ENCODE results near the gene SNX18.
"Not testable (repeated sequence)": the region's sequence is repeated elsewhere in the genome, so short reads cannot be mapped to it uniquely, and the experiment has no call there.

Gene SNX18

DNA sequence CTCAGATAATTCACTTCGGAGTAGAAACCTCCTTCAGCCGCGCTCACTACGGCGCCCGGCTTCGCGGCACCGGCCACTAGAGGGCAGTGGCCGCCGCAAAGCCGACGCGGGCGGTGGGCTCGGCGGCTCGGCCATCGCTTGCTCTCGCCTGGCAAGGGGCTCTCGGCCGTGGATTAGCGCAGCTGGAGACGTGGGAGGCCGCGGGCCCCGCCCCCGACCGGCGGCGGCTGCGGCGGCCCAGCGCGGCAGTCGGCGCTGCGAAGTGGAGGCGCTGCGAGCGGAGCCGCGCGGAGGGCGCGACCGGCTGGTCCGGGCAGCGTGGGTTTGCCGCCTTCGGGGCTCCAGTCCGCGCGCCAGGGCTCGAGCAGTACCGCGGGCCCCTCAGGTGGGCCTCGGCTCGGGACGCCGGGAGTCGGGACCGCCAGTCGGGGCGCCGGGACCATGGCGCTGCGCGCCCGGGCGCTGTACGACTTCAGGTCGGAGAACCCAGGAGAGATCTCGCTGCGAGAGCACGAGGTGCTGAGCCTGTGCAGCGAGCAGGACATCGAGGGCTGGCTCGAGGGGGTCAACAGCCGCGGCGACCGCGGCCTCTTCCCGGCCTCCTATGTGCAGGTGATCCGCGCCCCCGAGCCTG lies at the start of gene SNX18:
Gene SNX18, plus strand, starts transcription at position 248 of the 634 bp plus-strand sequence. Its CDS starts 194 bp downstream, at position 442.
- DNase-seq, result peak; percentile 89 to 96 (median 89)

DNA sequence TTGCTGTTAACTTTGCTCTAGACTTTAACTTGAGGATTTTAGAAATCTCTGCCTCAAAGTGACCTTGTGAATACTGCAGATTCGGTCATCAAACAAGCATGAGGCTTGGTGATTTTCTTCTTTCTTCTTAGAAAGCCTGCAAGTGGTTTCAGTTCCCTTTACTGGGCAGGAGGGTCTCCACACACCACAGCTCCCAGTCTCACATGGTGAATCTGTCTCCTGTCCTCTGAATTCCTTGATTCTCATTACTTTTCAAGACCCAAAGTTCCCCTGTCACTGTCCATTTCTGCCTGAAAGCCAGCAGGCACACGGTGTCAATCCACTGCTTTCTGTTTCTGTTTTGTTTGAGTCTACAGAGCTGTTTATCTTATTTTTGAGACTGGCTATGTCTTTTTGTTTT lies 47.9 kb upstream of the SNX18 start:
- DNase-seq, result no peak

DNA sequence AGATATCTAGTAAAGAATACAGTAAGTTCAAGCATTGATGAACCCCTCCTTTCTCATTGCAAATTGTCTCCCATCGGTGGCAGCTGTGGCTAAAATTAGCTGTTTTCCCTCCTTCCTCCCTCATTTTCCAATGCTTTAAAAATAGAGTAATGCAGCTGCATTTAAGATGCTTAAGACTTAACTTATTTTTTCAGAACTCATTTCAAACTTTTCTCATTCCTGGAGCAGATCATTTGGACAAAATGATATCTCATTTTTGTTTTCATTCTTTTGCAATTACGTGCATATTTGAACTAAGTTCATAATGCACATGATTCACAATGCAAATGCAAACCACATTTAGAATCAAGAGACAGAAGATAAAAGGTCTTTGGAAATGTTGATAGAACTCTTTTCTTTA lies 47.4 kb upstream of the SNX18 start:
- DNase-seq, result no peak

DNA sequence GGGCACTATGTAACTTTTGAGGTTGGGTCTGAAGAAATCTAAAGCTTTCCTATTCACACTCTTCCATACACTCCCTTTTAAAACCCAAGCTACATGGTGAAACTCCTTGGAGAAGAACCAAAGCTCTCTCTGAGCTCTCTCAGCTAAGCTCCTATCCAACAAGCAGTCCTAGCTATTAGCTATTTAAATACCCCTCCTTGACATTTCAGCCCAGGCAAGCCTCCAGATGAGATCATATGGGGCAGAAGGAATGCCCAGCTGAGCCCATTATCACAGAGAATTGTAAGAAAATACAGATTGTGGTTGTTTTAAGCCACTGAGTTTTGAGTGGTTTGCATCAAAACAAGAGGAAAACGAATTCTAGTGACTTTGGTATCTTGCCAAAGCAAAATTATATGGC lies 46.9 kb upstream of the SNX18 start:
- no peak for DNase-seq

DNA sequence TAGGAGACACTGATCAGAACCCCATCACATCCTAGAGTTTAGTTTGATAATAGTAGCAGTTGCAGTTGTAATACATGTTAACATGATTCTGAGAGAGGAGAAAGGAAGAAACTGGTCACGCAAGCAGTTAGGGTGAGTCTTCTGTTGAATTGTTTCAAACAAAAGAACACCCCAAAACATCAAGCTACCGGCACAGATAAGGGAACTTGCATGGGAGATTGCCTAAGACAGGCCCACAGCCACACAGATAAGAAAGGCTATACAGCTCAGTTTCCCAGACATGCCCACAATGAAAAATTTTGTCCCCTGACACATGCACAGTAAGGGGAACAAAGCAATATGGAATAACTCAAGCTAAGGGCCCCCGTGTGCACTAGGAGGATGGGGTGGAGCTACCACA lies 46.2 kb upstream of the SNX18 start:
- DNase-seq, result no peak

DNA sequence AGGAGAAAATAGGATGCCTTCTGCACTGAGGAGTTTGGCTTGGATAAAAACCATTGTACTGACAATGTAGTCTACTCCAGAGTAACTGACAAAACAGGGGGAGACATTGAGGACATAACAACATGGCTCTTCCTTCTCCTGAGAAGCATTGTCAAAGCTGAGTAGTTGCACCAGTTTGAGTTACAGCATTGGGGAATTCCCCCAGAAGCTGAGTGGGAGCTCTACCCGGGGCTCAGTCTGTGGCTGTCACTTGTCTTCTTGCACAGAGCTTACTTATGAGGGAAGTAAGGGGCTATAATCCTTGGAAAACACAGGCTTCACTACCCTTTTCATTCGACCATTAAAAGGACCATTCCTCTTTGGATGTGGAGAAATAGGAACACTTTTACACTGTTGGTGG lies 40.9 kb upstream of the SNX18 start:
- DNase-seq, result no peak

GRCh38 chr5:54477941-54478478 lies 39.5 kb upstream of the SNX18 start:
- DNase-seq, result no peak

GRCh38 chr5:54480296-54480695 lies 37.3 kb upstream of the SNX18 start:
- no peak for DNase-seq

- DNase-seq, result no peak
Observed at GRCh38 chr5:54484219-54484894, 33.2 kb upstream of the SNX18 start.

DNA sequence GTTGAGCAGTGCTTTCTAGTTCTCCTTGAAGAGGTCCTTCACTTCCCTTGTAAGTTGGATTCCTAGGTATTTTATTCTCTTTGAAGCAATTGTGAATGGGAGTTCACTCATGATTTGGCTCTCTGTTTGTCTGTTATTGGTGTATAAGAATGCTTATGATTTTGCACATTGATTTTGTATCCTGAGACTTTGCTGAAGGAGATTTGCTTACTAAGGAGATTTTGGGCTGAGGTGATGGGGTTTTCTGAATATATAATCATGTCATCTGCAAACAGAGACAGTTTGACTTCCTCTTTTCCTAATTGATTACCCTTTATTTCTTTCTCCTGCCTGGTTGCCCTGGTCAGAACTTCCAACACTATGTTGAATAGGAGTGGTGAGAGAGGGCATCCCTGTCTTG lies 31.9 kb upstream of the SNX18 start:
- DNase-seq, result not testable (repeated sequence)

DNA sequence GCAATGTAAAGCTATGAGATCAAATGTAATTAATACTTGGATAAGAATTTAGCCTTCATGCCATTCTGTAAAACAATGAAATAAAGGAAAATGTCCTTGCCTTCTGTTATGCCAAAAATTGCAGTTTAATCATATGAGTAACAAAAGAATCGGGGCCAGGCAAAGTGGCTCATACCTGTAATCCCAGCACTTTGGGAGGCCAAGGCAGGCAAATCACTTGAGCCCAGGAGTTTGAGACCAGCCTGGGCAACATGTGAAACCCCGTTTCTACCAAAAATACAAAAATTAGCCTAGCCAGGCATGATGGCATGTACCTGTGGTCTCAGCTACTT lies 27.9 kb upstream of the SNX18 start:
- not testable (repeated sequence) for DNase-seq

DNA sequence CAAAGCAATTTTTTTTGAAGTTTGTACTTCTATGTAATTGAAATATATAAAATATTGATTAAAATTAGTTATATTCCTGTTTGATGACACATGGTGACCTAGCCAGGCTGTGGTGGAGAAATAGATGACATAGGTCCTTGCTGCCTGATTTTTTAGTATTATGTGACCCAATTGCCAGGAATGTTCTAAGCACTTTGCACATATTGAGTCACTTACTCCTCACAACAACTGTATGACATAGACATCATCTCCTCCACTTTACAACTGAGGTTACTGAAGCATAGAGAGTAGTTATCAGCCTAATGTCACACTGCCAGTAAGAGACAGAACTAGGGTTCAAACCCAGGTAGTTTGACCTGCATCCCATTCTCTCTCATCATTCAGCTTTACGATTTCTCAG lies 26.2 kb upstream of the SNX18 start:
- DNase-seq, result no peak

- no peak for DNase-seq
Observed at GRCh38 chr5:54492178-54492577, 25.4 kb upstream of the SNX18 start.

DNA sequence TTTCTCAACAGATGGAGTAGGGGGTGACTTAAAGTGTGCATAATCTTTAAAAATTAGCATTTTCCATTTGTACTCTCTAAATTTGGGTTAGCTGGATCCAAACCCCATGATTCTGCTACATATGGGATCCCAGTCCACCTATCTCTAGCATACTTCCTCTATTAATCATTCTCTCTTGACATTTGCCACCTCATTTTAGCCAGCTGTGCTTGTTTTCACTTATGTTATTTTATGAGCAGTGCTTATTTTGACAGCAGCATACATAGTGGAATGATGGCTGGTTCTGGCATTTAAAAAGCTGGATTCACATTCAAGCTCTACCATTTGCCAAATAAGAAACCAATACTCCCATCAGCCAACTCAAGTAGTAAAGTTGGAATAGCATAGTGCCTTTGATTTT lies 22.5 kb upstream of the SNX18 start:
- DNase-seq, result no peak

GRCh38 chr5:54514291-54514690 lies 3.3 kb upstream of the SNX18 start:
- peak in 1 of 3 experiments; percentile 14 for DNase-seq

DNA sequence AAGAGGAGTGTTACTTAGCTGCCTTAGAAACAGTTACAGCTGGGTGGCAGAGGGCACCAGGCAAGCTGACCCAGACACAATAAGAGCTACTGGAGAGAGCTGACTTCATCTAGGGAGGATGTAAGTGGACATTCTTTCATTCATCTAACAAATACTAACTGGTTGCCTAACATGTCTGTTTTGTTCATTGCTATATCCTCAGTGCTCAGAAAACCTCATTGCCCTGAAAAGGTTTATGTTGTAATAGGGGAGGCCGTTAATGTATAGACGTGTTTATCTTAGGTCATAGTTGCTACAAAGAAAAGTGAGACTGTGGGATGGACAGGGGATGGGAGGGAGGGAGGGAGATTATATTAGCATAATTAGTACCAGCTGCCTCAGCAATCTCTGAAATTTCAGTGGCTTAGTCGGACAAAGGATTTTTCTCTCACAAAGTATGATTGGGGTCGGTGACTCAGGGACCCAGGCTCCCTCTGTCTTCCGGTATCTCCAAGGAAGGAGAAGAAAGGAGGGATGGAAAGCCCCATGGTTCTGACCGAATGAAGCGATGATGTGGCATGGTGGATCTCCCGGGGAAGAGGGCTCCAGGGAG lies 2.6 kb upstream of the SNX18 start:
- DNase-seq, result peak in 1 of 3 experiments; percentile 13

DNA sequence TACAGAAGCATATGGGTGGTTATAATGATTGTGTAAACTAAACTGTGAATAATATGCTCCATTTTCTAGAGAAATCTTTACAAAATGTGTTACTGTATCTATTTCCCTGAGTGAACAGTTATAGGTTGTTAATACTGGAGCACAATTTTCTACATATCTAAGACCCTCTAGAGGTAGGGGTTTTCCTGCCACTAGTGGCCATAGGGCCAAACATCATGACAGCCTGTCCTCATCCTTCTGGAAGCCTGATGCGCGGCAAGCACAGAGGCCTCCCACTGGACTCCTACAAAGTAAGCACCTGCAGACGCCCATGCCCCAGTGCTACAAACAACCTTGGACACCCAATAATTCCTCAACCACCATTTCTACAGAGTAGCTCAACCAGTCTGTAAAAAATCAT lies 1.9 kb upstream of the SNX18 start:
- DNase-seq, result peak in 1 of 3 experiments; percentile 1

- DNase-seq, result peak in 2 of 3 experiments; percentile 1 to 66
Observed at GRCh38 chr5:54516051-54516655, 1.4 kb upstream of the SNX18 start.

GRCh38 chr5:54517174-54517511 lies 416 bp upstream of the SNX18 start:
- DNase-seq, result no peak

DNA sequence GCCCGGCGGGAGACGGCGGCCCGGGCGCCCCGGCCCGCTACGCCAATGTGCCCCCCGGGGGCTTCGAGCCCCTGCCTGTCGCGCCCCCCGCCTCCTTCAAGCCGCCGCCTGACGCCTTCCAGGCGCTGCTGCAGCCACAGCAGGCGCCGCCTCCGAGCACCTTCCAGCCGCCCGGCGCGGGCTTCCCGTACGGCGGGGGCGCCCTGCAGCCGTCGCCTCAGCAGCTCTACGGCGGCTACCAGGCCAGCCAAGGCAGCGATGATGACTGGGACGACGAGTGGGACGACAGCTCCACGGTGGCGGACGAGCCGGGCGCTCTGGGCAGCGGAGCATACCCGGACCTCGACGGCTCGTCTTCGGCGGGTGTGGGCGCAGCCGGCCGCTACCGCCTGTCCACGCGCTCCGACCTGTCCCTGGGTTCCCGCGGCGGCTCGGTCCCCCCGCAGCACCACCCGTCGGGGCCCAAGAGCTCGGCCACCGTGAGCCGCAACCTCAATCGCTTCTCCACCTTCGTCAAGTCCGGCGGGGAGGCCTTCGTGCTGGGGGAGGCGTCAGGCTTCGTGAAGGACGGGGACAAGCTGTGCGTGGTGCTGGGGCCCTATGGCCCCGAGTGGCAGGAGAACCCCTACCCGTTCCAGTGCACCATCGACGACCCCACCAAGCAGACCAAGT lies 723 bp downstream of the SNX18 start:
- DNase-seq, result peak; percentile 62 to 81 (median 75)

DNA sequence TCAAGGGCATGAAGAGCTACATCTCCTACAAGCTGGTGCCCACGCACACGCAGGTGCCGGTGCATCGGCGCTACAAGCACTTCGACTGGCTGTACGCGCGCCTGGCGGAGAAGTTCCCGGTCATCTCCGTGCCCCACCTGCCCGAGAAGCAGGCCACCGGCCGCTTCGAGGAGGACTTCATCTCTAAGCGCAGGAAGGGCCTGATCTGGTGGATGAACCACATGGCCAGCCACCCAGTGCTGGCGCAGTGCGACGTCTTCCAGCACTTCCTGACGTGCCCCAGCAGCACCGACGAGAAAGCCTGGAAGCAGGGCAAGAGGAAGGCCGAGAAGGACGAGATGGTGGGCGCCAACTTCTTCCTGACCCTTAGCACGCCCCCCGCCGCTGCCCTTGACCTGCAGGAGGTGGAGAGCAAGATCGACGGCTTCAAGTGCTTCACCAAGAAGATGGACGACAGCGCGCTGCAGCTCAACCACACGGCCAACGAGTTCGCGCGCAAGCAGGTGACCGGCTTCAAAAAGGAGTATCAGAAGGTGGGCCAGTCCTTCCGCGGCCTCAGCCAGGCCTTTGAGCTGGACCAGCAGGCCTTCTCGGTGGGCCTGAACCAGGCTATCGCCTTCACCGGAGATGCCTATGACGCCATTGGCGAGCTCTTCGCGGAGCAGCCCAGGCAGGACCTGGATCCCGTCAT lies 1.4 kb downstream of the SNX18 start:
- DNase-seq, result peak in 2 of 3 experiments; percentile 15 to 52

DNA sequence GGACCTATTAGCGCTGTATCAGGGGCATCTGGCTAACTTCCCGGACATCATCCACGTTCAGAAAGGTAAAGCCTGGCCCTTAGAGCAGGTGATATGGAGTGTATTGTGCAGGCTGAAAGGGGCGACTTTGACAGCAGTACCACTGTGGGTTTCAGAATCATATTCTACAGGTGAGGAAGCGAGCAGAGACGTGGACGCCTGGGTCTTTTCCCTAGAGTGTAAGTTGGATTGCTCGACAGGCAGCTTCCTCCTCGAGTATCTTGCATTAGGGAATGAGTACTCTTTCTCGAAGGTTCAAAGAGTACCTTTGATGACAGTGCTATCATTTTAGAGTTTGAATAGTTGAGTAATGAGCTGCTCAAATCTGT lies 1.9 kb downstream of the SNX18 start:
- DNase-seq, result no peak

DNA sequence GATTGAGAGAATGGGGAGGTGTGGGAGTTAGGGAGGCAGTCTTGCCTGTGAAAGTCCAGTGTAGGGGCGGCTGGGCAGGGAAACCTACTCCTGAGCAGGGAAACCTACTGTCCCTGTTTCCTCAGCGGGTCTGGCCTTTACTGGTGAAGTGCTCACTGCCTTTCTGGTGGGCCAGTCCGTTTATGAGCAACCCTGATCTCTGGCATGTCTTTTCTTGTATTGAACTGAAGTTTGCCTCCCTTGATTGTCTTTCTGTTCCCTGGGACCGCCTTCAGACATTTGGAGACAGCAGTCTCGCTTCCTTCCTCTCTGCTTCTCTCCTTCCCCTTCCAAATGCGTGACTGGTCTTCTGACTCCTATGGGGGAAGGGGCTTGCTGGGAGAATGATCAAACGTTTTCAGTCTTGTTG lies 2.9 kb downstream of the SNX18 start:
- peak in 1 of 3 experiments; percentile 42 for DNase-seq

All from NCI-H1417 (cell line).